HEK293 (cell line): Measurements from ENCODE around the gene TMC5.

Experiments
- CTCF ChIA-PET: fragments of 350-600 bp; formaldehyde crosslinking; extraction: SDS; loops from one replicate; lab custom pipeline; 2021; ENCODE audit warnings: antibody characterized with exemption; lab: Yijun Ruan, JAX
- POLR2A ChIA-PET: fragments of 300-600 bp; formaldehyde crosslinking; extraction: SDS; loops from one replicate; lab custom pipeline; 2020; ENCODE audit warnings: antibody characterized with exemption, inconsistent platforms; lab: Yijun Ruan, JAX
- H3K27ac ChIP-seq: fragments of 200-500 bp; sonication (Bioruptor generic); 2 replicates; pipeline ENCODE4 v1.5.1; 2014; ENCODE audit warnings: low read depth, low read length, control low read depth, inconsistent platforms; ENCODE audit errors: extremely low read depth
- H3K36me3 ChIP-seq, 2 experiments: fragments of 200-500 bp in 1 of 2; sonication (Bioruptor generic) in 1 of 2; 1 replicate in 1 of 2; 2 replicates in 1 of 2; pipeline ENCODE4 v1.5.1; 2014 to 2017; ENCODE audit warnings: inconsistent platforms in 2 of 2, low read length in 2 of 2; ENCODE audit not compliant: control insufficient read depth in 2 of 2, insufficient read depth in 1 of 2
- H3K4me1 ChIP-seq: fragments of 200-500 bp; sonication (Bioruptor generic); 2 replicates; pipeline ENCODE4 v1.5.1; 2014; ENCODE audit warnings: mild to moderate bottlenecking, low read length, inconsistent platforms; ENCODE audit not compliant: control insufficient read depth, insufficient read depth
- H3K4me3 ChIP-seq: 2 replicates; pipeline ENCODE4 v1.5.1; 2011; ENCODE audit warnings: low read depth, mild to moderate bottlenecking, control low read depth, low read length, moderate library complexity
- H3K9me3 ChIP-seq: fragments of 200-500 bp; sonication (Bioruptor generic); 2 replicates; pipeline ENCODE4 v1.5.1; 2014; ENCODE audit warnings: low read depth, low read length, inconsistent platforms; ENCODE audit not compliant: control insufficient read depth, insufficient read depth
- BCL11B ChIP-seq: fragments of 450-650 bp; formaldehyde crosslinking; IDR thresholded peaks from 2 replicates; pipeline ENCODE4 v1.5.1; 2016; ENCODE audit warnings: low read depth, missing biosample characterization, missing genetic modification characterization
- OVOL3 ChIP-seq: fragments of 450-650 bp; formaldehyde crosslinking; IDR thresholded peaks from 2 replicates; pipeline ENCODE4 v1.5.1; 2016; ENCODE audit warnings: missing biosample characterization, missing genetic modification characterization
- ZBTB7A ChIP-seq: fragments of 450-650 bp; formaldehyde crosslinking; IDR thresholded peaks from 2 replicates; pipeline ENCODE4 v1.5.1; 2016; ENCODE audit warnings: low read depth, missing biosample characterization, missing genetic modification characterization
- ZNF121 ChIP-seq: fragments of 450-650 bp; formaldehyde crosslinking; IDR thresholded peaks from 2 replicates; pipeline ENCODE4 v1.5.1; 2016; ENCODE audit warnings: missing biosample characterization, missing genetic modification characterization
- ZNF140 ChIP-seq: fragments of 450-650 bp; formaldehyde crosslinking; IDR thresholded peaks from 2 replicates; pipeline ENCODE4 v1.5.1; 2016; ENCODE audit warnings: missing biosample characterization, missing genetic modification characterization
- ZNF174 ChIP-seq: fragments of 450-650 bp; formaldehyde crosslinking; IDR thresholded peaks from 2 replicates; pipeline ENCODE4 v1.5.0; 2017; ENCODE audit warnings: missing biosample characterization, mild to moderate bottlenecking, missing genetic modification characterization
- ZNF19 ChIP-seq: fragments of 450-650 bp; formaldehyde crosslinking; IDR thresholded peaks from 2 replicates; pipeline ENCODE4; 2016; ENCODE audit warnings: missing biosample characterization, missing genetic modification characterization, low read depth
- ZNF302 ChIP-seq: fragments of 450-650 bp; formaldehyde crosslinking; IDR thresholded peaks from 2 replicates; pipeline ENCODE4 v1.5.1; 2016; ENCODE audit warnings: missing biosample characterization, missing genetic modification characterization, low read depth
- ZNF510 ChIP-seq: fragments of 450-650 bp; formaldehyde crosslinking; IDR thresholded peaks from 2 replicates; pipeline ENCODE4 v1.5.1; 2018; ENCODE audit warnings: mild to moderate bottlenecking, missing genetic modification characterization, missing biosample characterization; ENCODE audit not compliant: insufficient replicate concordance
- ZNF549 ChIP-seq: fragments of 450-650 bp; IDR thresholded peaks from 2 replicates; pipeline ENCODE4 v1.5.1; 2018; ENCODE audit warnings: missing biosample characterization, missing genetic modification characterization, mild to moderate bottlenecking, inconsistent platforms, moderate library complexity
- ZNF654 ChIP-seq: fragments of 450-650 bp; formaldehyde crosslinking; IDR thresholded peaks from 2 replicates; pipeline ENCODE4 v1.5.1; 2016; ENCODE audit warnings: low read depth, missing biosample characterization, missing genetic modification characterization
- ZNF776 ChIP-seq: fragments of 450-650 bp; formaldehyde crosslinking; IDR thresholded peaks from 2 replicates; pipeline ENCODE4 v1.5.0; 2017; ENCODE audit warnings: missing biosample characterization, missing genetic modification characterization, borderline replicate concordance
- ZSCAN23 ChIP-seq: fragments of 450-650 bp; formaldehyde crosslinking; IDR thresholded peaks from 2 replicates; pipeline ENCODE4 v1.5.1; 2016; ENCODE audit warnings: missing biosample characterization, missing genetic modification characterization
- TF ChIP-seq, protein P1 (sequence below): fragments of 450-650 bp; formaldehyde crosslinking; IDR thresholded peaks from 2 replicates; pipeline ENCODE4; 2016; ENCODE audit warnings: missing biosample characterization, missing genetic modification characterization
- TF ChIP-seq, protein P2 (sequence below): fragments of 450-650 bp; formaldehyde crosslinking; IDR thresholded peaks from 2 replicates; pipeline ENCODE4 v1.5.1; 2016; ENCODE audit warnings: missing biosample characterization, missing genetic modification characterization
- TF ChIP-seq, protein P3 (sequence below): fragments of 450-650 bp; IDR thresholded peaks from 2 replicates; pipeline ENCODE4 v1.5.1; 2018; ENCODE audit warnings: missing biosample characterization, mild to moderate bottlenecking, missing genetic modification characterization
- TF ChIP-seq, protein P4 (sequence below): fragments of 450-650 bp; formaldehyde crosslinking; IDR thresholded peaks from 2 replicates; pipeline ENCODE4 v1.5.1; 2017; ENCODE audit warnings: missing biosample characterization, missing genetic modification characterization
- TF ChIP-seq, protein P5 (sequence below): fragments of 450-650 bp; IDR thresholded peaks from 2 replicates; pipeline ENCODE4 v1.5.1; 2018; ENCODE audit warnings: missing biosample characterization, missing genetic modification characterization
- TF ChIP-seq, protein P6 (sequence below): fragments of 450-650 bp; formaldehyde crosslinking; IDR thresholded peaks from 2 replicates; pipeline ENCODE4 v1.5.1; 2017; ENCODE audit warnings: missing biosample characterization, missing genetic modification characterization

TMC5 gene

DNA sequence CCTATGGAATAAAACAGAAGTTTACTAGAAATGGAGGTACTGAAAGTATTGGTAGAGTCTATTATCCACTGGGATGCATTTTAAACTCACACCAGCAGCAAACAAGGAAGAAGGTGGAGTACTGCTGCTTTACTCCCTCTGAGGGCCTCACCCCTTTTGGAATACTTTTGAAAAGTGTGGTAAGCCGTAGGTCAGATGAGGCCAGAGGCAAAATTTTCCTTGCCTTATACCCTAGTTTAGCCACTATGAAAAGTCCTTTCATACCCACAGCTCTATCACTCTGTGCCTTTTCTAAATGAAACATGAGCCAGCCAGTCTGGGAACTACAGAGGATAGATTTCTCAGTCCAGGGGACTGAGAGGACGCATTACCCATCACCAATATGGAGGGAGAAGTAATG lies 90.2 kb downstream of the TMC5 start:
- ChIA-PET CTCF (interaction anchor here (1.9 to 2.5 kb wide), 2 partner anchors 107 to 119 kb away, joined by 6 to 14 read pairs; no protein-coding TSS in a partner anchor), POLR2A (no interaction called here)
- Histone ChIP-seq H3K4me3 (no peak overlapping the region), H3K4me1 (no peaks in the 10 kb centered on the region), H3K36me3 (peaks cover 30 to 81% of the 10 kb centered on the region in 2 experiments), H3K27ac (no peak overlapping the region), H3K9me3 (no peaks in the 10 kb centered on the region)
- TF ChIP-seq ZSCAN23 (tag by site-specific recombination): no peak
- TF ChIP-seq, protein P1, sequence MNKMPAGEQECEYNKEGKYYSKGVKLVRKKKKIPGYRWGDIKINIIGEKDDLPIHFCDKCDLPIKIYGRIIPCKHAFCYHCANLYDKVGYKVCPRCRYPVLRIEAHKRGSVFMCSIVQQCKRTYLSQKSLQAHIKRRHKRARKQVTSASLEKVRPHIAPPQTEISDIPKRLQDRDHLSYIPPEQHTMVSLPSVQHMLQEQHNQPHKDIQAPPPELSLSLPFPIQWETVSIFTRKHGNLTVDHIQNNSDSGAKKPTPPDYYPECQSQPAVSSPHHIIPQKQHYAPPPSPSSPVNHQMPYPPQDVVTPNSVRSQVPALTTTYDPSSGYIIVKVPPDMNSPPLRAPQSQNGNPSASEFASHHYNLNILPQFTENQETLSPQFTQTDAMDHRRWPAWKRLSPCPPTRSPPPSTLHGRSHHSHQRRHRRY (tag by site-specific recombination): no peak
- TF ChIP-seq ZNF121 (tag by site-specific recombination): no peak
- no peak for TF ChIP-seq ZNF549 (tag by site-specific recombination)
- TF ChIP-seq ZNF302 (tag by site-specific recombination): no peak
- TF ChIP-seq BCL11B: no peak
- no peak for TF ChIP-seq ZNF19
- no peak for TF ChIP-seq ZNF510 (tag by site-specific recombination)
- TF ChIP-seq, protein P2, sequence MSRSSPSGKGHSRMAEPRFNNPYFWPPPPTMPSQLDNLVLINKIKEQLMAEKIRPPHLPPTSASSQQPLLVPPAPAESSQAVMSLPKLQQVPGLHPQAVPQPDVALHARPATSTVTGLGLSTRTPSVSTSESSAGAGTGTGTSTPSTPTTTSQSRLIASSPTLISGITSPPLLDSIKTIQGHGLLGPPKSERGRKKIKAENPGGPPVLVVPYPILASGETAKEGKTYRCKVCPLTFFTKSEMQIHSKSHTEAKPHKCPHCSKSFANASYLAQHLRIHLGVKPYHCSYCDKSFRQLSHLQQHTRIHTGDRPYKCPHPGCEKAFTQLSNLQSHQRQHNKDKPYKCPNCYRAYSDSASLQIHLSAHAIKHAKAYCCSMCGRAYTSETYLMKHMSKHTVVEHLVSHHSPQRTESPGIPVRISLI: no peak
- TF ChIP-seq, protein P3, sequence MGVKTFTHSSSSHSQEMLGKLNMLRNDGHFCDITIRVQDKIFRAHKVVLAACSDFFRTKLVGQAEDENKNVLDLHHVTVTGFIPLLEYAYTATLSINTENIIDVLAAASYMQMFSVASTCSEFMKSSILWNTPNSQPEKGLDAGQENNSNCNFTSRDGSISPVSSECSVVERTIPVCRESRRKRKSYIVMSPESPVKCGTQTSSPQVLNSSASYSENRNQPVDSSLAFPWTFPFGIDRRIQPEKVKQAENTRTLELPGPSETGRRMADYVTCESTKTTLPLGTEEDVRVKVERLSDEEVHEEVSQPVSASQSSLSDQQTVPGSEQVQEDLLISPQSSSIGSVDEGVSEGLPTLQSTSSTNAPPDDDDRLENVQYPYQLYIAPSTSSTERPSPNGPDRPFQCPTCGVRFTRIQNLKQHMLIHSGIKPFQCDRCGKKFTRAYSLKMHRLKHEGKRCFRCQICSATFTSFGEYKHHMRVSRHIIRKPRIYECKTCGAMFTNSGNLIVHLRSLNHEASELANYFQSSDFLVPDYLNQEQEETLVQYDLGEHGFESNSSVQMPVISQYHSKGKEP (tag by site-specific recombination): no peak
- TF ChIP-seq OVOL3 (tag by site-specific recombination): no peak
- TF ChIP-seq, protein P4, sequence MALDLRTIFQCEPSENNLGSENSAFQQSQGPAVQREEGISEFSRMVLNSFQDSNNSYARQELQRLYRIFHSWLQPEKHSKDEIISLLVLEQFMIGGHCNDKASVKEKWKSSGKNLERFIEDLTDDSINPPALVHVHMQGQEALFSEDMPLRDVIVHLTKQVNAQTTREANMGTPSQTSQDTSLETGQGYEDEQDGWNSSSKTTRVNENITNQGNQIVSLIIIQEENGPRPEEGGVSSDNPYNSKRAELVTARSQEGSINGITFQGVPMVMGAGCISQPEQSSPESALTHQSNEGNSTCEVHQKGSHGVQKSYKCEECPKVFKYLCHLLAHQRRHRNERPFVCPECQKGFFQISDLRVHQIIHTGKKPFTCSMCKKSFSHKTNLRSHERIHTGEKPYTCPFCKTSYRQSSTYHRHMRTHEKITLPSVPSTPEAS: no peak
- no peak for TF ChIP-seq ZNF776
- no peak for TF ChIP-seq ZNF654
- TF ChIP-seq ZBTB7A (tag by site-specific recombination): no peak
- no peak for TF ChIP-seq ZNF140 (tag by site-specific recombination)
- no peak for TF ChIP-seq ZNF174 (tag by site-specific recombination)
- TF ChIP-seq, protein P5, sequence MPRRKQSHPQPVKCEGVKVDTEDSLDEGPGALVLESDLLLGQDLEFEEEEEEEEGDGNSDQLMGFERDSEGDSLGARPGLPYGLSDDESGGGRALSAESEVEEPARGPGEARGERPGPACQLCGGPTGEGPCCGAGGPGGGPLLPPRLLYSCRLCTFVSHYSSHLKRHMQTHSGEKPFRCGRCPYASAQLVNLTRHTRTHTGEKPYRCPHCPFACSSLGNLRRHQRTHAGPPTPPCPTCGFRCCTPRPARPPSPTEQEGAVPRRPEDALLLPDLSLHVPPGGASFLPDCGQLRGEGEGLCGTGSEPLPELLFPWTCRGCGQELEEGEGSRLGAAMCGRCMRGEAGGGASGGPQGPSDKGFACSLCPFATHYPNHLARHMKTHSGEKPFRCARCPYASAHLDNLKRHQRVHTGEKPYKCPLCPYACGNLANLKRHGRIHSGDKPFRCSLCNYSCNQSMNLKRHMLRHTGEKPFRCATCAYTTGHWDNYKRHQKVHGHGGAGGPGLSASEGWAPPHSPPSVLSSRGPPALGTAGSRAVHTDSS: no peak
- TF ChIP-seq, protein P6, sequence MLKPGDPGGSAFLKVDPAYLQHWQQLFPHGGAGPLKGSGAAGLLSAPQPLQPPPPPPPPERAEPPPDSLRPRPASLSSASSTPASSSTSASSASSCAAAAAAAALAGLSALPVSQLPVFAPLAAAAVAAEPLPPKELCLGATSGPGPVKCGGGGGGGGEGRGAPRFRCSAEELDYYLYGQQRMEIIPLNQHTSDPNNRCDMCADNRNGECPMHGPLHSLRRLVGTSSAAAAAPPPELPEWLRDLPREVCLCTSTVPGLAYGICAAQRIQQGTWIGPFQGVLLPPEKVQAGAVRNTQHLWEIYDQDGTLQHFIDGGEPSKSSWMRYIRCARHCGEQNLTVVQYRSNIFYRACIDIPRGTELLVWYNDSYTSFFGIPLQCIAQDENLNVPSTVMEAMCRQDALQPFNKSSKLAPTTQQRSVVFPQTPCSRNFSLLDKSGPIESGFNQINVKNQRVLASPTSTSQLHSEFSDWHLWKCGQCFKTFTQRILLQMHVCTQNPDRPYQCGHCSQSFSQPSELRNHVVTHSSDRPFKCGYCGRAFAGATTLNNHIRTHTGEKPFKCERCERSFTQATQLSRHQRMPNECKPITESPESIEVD: no peak
